ENCODE measurements around the gene FYCO1.

GRCh38 chr3:45869638-45870037 is 126.0 kb downstream of the FYCO1 start:
- no peak for TF ChIP-seq SP1 (IDR thresholded peaks at IDR 0.05)
- no peak for TF ChIP-seq FOXM1 (IDR thresholded peaks at IDR 0.05; ENCODE audit: borderline replicate concordance)
- TF ChIP-seq BHLHE40 (IDR thresholded peaks at IDR 0.05; ENCODE audit: borderline replicate concordance): no peak
- TF ChIP-seq L3MBTL2 (conservative IDR thresholded peaks at IDR 0.05): no peak
- no peak for TF ChIP-seq FOXA1 (IDR thresholded peaks at IDR 0.05)
- TF ChIP-seq PKNOX1 (IDR thresholded peaks at IDR 0.05): no peak
- no peak for TF ChIP-seq LEF1 (IDR thresholded peaks at IDR 0.05; ENCODE audit: borderline replicate concordance)
- no peak for TF ChIP-seq TARDBP (IDR thresholded peaks at IDR 0.05)
- TF ChIP-seq ZNF384 (IDR thresholded peaks at IDR 0.05): no peak
- TF ChIP-seq NFRKB (IDR thresholded peaks at IDR 0.05): no peak
- no peak for TF ChIP-seq CTBP1 (IDR thresholded peaks at IDR 0.05; ENCODE audit: borderline replicate concordance)
